Fibroblast of the aortic adventitia (primary cell): ENCODE results near the gene SNAP29. TPM values are rescaled to one million over a fixed set of nuclear protein-coding genes. Genes with fewer than 3 reads are reported as not detected.
"Not testable (repeated sequence)": the region's sequence is repeated elsewhere in the genome, so short reads cannot be mapped to it uniquely, and the experiment has no call there.

Source experiments
- DNase-seq: peaks from one replicate; pipeline ENCODE4 v3.0.0-alpha.2; 2010; ENCODE audit warnings: low read depth
- H3K4me3 ChIP-seq: 2 replicates; pipeline ENCODE4 v1.5.1; 2011; ENCODE audit warnings: low read depth, mild to moderate bottlenecking, control low read depth, low read length, moderate library complexity
- CTCF ChIP-seq: IDR thresholded peaks from 2 replicates; pipeline ENCODE4 v1.5.1; 2011; ENCODE audit warnings: mild to moderate bottlenecking, low read length, control low read depth, inconsistent platforms; ENCODE audit not compliant: insufficient read depth
- total RNA-seq: library from RNA; depleted of rRNA; stranded (reverse); fragments of >200 nt; gene quantifications from 2 replicates; pipeline ENCODE4 v1.2.3, GENCODE V29; 2012; ENCODE audit warnings: low replicate concordance

Gene SNAP29
- total RNA-seq, 1 donor = 15.5 TPM

- H3K4me3 ChIP-seq = no peak overlapping the region
- no peak for TF ChIP-seq CTCF
- no peak for DNase-seq
These were observed 63.4 kb downstream of the SNAP29 start for GRCh38 chr22:20922141-20922751.

DNA sequence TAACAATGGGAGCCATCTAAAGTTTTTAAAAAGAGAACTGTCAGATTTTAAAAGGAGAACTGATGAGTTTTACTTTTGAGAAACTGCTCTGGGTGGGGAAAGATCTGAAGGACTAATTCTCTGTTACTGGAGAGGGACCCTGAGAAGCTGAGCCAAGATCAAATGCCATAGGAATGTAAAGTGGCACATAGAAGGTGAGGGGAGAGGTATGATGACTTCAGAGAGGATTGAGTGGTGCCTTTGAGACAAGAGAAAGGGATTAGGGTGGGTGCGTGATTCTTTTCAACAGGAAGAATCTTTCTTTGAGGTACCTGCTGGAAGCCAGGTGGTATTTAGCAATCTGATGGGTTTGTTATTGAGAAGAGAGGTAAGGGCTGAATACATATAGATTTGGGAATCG, 67.4 kb downstream of the SNAP29 start:
- DNase-seq = no peak
- H3K4me3 ChIP-seq = no peak overlapping the region
- no peak for TF ChIP-seq CTCF

- no peak for TF ChIP-seq CTCF
- no peak overlapping the region for H3K4me3 ChIP-seq
- DNase-seq = no peak
These were observed 69.2 kb downstream of the SNAP29 start for GRCh38 chr22:20927940-20928572.

DNA sequence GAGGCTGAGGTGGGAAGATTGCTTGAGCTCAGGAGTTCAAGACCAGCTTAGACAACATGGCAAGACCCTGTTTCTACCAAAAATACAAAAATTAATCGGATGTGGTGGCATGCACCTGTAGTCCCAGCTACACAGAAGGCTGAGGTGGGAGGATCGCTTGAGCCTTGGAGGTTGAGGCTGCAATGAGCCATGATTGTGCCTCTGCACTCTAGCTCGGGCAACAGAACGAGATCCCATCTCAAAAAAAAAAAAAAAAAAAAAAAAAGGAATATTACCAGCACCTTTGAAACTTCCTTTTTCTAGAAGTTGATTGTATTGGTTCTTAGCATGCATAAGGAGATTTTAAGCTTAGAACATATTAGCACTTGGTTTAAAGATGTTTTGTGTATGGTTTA, 69.8 kb downstream of the SNAP29 start:
- TF ChIP-seq CTCF = no peak

GRCh38 chr22:20930004-20930403, 71.2 kb downstream of the SNAP29 start:
- H3K4me3 ChIP-seq = no peak overlapping the region
- no peak for TF ChIP-seq CTCF
- DNase-seq = no peak

More for the DNA sequence above, 69.8 kb downstream of the SNAP29 start:
- no peak overlapping the region for H3K4me3 ChIP-seq
- no peak for DNase-seq

- not testable (repeated sequence) for H3K4me3 ChIP-seq, DNase-seq
These were observed 71.6 kb downstream of the SNAP29 start for GRCh38 chr22:20930435-20930834.

GRCh38 chr22:20931126-20931654, 72.4 kb downstream of the SNAP29 start:
- DNase-seq = no peak
- no peak overlapping the region for H3K4me3 ChIP-seq
- no peak for TF ChIP-seq CTCF
